Lower leg skin (tissue), 4 donors: Measurements from ENCODE around the gene ACAD10. TPM values are rescaled to one million over a fixed set of nuclear protein-coding genes. Genes with fewer than 3 reads are reported as not detected.

ENCODE experiments used
- DNase-seq, 2 donors: peaks; one replicate each; pipeline ENCODE4 v3.0.0-alpha.2; 2019; ENCODE audit warnings: low spot score in 2 of 2
- H3K4me3 ChIP-seq: fragments of 200-600 bp; sonication (generic); 2 replicates; pipeline ENCODE4 v1.5.1; 2017; ENCODE audit warnings: mild to moderate bottlenecking, low read depth; ENCODE audit not compliant: poor library complexity, severe bottlenecking
- CTCF ChIP-seq, 3 donors: fragments of 450-650 bp; IDR thresholded peaks; one replicate each; pipeline ENCODE4 v1.5.1; 2016; ENCODE audit warnings: antibody characterized with exemption in 3 of 3, mild to moderate bottlenecking in 3 of 3, moderate library complexity in 2 of 3
- POLR2A ChIP-seq, 2 donors: fragments of 450-650 bp; IDR thresholded peaks; one replicate each; pipeline ENCODE4 v1.6.1; 2016 to 2017; ENCODE audit warnings: antibody characterized with exemption in 2 of 2, mild to moderate bottlenecking in 1 of 2, moderate library complexity in 1 of 2
- WGBS, 2 donors: methylation state at CpG; one replicate each; pipeline ENCODE4 v1.1.5; 2018; 5-methylcytosine and 5-hydroxymethylcytosine counted together
- intact Hi-C: fragments of 100-400 bp; cut with DNase I; formaldehyde crosslinking; loops from one replicate; pipeline ENCODE4 v1.15.0; 2023; ENCODE audit warnings: low total_unique reads
- total RNA-seq, 4 donors: library from RNA; depleted of rRNA; stranded (reverse); fragments of >200 nt; gene quantifications; one replicate each; pipeline ENCODE4 v1.1.0, GENCODE V29; 2016

Gene ACAD10
- total RNA-seq, 4 donors from 2014 or later = 23.1 to 40.5 (median 24.3) TPM

- DNase-seq = no peak
- WGBS, 2 donors = 96% methylated on average over 3 of the region's 3 CpGs
- H3K4me3 ChIP-seq = no peak overlapping the region
- intact Hi-C loops = no loop called here
- TF ChIP-seq POLR2A (IDR thresholded peaks at IDR 0.05) (no peak), CTCF (IDR thresholded peaks at IDR 0.05) (no peak)
Measured at GRCh38 chr12:111691262-111691661, 5.4 kb downstream of the ACAD10 start.

DNA sequence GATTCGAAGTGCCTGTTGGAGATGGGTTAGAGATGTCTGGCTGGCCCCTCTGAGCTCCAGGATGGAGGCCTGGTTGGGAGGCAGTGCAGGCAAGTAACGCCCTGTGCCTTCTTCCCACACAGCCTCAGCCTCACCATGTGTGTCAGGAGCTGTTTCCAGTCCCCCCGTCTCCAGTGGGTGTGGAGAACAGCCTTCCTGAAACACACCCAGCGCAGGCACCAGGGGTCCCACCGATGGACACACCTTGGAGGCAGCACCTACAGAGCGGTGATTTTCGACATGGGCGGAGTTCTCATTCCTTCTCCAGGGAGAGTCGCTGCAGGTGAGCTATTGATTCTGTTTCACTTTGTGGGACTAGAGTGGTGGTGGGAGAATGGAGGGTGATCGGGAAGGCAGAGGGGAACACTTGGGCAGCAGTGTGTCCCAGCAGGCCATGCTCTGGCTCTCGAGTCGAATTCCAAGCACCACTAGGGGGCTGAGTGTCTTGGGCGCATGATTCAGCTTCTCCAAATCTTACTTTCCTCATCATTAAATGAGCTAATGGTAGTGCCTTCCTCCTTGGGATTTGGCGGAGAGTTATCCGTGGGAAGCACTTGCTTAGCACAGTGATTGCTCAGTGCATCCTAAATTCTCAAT lies 6.8 kb downstream of the ACAD10 start:
- no peak overlapping the region for H3K4me3 ChIP-seq
- WGBS, 2 donors = 85 to 89% methylated on average over 15 of the region's 15 CpGs
- intact Hi-C loops = no loop called here
- TF ChIP-seq POLR2A (IDR thresholded peaks at IDR 0.05) (no peak), CTCF (IDR thresholded peaks at IDR 0.05) (no peak)
- no peak for DNase-seq

GRCh38 chr12:111693818-111694217 lies 8.0 kb downstream of the ACAD10 start:
- no peak overlapping the region for H3K4me3 ChIP-seq
- TF ChIP-seq POLR2A (IDR thresholded peaks at IDR 0.05) (no peak), CTCF (IDR thresholded peaks at IDR 0.05) (no peak)
- intact Hi-C loops = no loop called here
- DNase-seq = no peak
- 89 to 94% methylated on average over 5 of the region's 5 CpGs for WGBS, 2 donors

DNA sequence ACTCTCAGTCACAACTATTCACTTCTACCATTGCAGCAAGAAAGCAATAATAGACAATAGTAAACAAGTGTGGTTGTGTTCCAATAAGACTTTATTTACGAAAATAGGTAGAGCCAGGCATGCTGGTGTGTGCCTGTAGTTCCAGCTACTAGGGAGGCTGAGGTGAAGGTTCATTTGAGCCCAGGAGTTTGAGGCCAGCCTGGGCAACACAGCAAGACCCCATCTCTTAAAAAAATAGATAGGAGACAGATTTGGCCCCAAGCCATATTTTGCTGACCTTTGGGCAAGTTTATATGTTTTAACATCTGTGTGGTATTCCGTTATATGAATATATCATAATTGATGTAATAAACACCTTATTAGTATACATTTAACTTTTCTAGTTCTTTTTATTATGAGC lies 14.1 kb downstream of the ACAD10 start:
- 90% methylated on average over 2 of the region's 2 CpGs for WGBS, 2 donors
- DNase-seq = no peak
- H3K4me3 ChIP-seq = no peak overlapping the region
- intact Hi-C loops = no loop called here
- TF ChIP-seq CTCF (IDR thresholded peaks at IDR 0.05) = no peak
- no peak for TF ChIP-seq POLR2A (IDR thresholded peaks at IDR 0.05)

GRCh38 chr12:111705672-111706071 lies 19.8 kb downstream of the ACAD10 start:
- WGBS, 2 donors = 78 to 88% methylated on average over 5 of the region's 5 CpGs
- no peak for DNase-seq
- TF ChIP-seq POLR2A (IDR thresholded peaks at IDR 0.05) (no peak), CTCF (IDR thresholded peaks at IDR 0.05) (no peak)
- intact Hi-C loops = no loop called here
- no peak overlapping the region for H3K4me3 ChIP-seq

- no peak for DNase-seq
- no peak overlapping the region for H3K4me3 ChIP-seq
- intact Hi-C loops = no loop called here
- TF ChIP-seq CTCF (IDR thresholded peaks at IDR 0.05) (no peak), POLR2A (IDR thresholded peaks at IDR 0.05) (no peak)
- 87 to 91% methylated on average over 6 of the region's 6 CpGs for WGBS, 2 donors
Measured at GRCh38 chr12:111706145-111706544, 20.3 kb downstream of the ACAD10 start.
